Body of pancreas (tissue), 4 donors: ENCODE measurements around the gene FER. TPM values are rescaled to one million over a fixed set of nuclear protein-coding genes. Genes with fewer than 3 reads are reported as not detected.

Source experiments
- ATAC-seq: fragments of 150-250 bp; one replicate; pipeline ENCODE4 v1.9.1; 2016
- DNase-seq, 4 donors: peaks; one replicate each; pipeline ENCODE4 v3.0.0-alpha.2; 2019
- H3K27ac ChIP-seq, 4 donors: fragments of 200-600 bp; sonication (generic); 1 replicate in 3 of 4; 2 replicates in 1 of 4; pipeline versions ENCODE4 v1.5.1 to v1.6.1; 2016 to 2019; ENCODE audit warnings: mild to moderate bottlenecking in 1 of 4, mixed read lengths in 1 of 4, moderate library complexity in 1 of 4
- H3K27me3 ChIP-seq, 2 donors: fragments of 200-600 bp; sonication (generic); one replicate each; pipeline ENCODE4 v1.6.0; 2016; ENCODE audit warnings: mild to moderate bottlenecking in 1 of 2
- H3K36me3 ChIP-seq, 2 donors: fragments of 200-600 bp; sonication (generic); replicated peaks in 1 of 2; 2 replicates each; pipeline ENCODE4 v1.5.1; 2016; ENCODE audit warnings: low read depth in 2 of 2; ENCODE audit not compliant: insufficient read depth in 1 of 2
- H3K4me1 ChIP-seq: fragments of 200-600 bp; sonication (generic); one replicate; pipeline ENCODE4 v1.6.0; 2016
- H3K4me3 ChIP-seq, 2 donors: fragments of 200-600 bp; sonication (generic); 1 replicate in 1 of 2; 2 replicates in 1 of 2; pipeline ENCODE4 v1.5.1; 2016 to 2019
- H3K9me3 ChIP-seq, 3 donors: fragments of 200-600 bp; sonication (generic); 1 replicate in 2 of 3; 2 replicates in 1 of 3; pipeline ENCODE4 v1.5.1; 2016
- CTCF ChIP-seq, 7 experiments: fragments of 450-650 bp in 4 of 7; fragments of 200-600 bp in 3 of 7; sonication (generic) in 3 of 7; IDR thresholded peaks; one replicate each; pipeline ENCODE4 v1.5.1; 2016 to 2019; ENCODE audit warnings: antibody characterized with exemption in 7 of 7
- POLR2A ChIP-seq, 3 donors: fragments of 450-650 bp; IDR thresholded peaks; one replicate each; pipeline ENCODE4 v1.6.1; 2016; ENCODE audit warnings: antibody characterized with exemption in 3 of 3, mild to moderate bottlenecking in 2 of 3
- WGBS, 2 donors: methylation state at CpG; one replicate each; pipeline ENCODE4 v1.1.5; 2017; 5-methylcytosine and 5-hydroxymethylcytosine counted together
- intact Hi-C: fragments of 100-400 bp; cut with DNase I; formaldehyde crosslinking; loops from one replicate; pipeline ENCODE4 v1.15.1; 2023
- total RNA-seq, 2 donors: library from RNA; depleted of rRNA; stranded (reverse); fragments of >200 nt; gene quantifications; one replicate each; pipeline ENCODE4 v1.1.0, GENCODE V29; 2016

The FER gene
- total RNA-seq, 2 donors from 2014 or later = 7.9 to 13.2 TPM

- Histone ChIP-seq H3K9me3 (no peaks in the 10 kb centered on the region), H3K36me3 (no peaks in the 10 kb centered on the region), H3K4me3 (no peak overlapping the region), H3K27ac (no peak overlapping the region), H3K4me1 (no peaks in the 10 kb centered on the region), H3K27me3 (no peaks in the 10 kb centered on the region)
- intact Hi-C loops = no loop called here
- TF ChIP-seq CTCF (IDR thresholded peaks at IDR 0.05) = no peak
- TF ChIP-seq POLR2A (IDR thresholded peaks at IDR 0.05) = no peak
- no peak for DNase-seq
- WGBS, 2 donors = 96 to 97% methylated on average over 2 of the region's 2 CpGs
- no peak for ATAC-seq
Observed at GRCh38 chr5:108950276-108950675, 202.6 kb downstream of the FER start.

- Histone ChIP-seq H3K4me3 (no peak overlapping the region), H3K4me1 (no peaks in the 10 kb centered on the region), H3K9me3 (no peaks in the 10 kb centered on the region), H3K27ac (no peak overlapping the region), H3K36me3 (no peaks in the 10 kb centered on the region), H3K27me3 (no peaks in the 10 kb centered on the region)
- ATAC-seq (no peak), DNase-seq (no peak)
- intact Hi-C loops = no loop called here
- TF ChIP-seq CTCF (IDR thresholded peaks at IDR 0.05) = no peak
- no peak for TF ChIP-seq POLR2A (IDR thresholded peaks at IDR 0.05)
Observed at GRCh38 chr5:108953940-108954339, 206.2 kb downstream of the FER start.

- no peak for TF ChIP-seq POLR2A (IDR thresholded peaks at IDR 0.05)
- TF ChIP-seq CTCF (IDR thresholded peaks at IDR 0.05) = no peak
- Histone ChIP-seq H3K36me3 (no peaks in the 10 kb centered on the region), H3K9me3 (no peaks in the 10 kb centered on the region), H3K27me3 (no peaks in the 10 kb centered on the region), H3K4me1 (no peaks in the 10 kb centered on the region), H3K27ac (no peak overlapping the region), H3K4me3 (no peak overlapping the region)
- intact Hi-C loops = no loop called here
- DNase-seq = no peak
- ATAC-seq = no peak
Observed at GRCh38 chr5:108957333-108957732, 209.6 kb downstream of the FER start.

GRCh38 chr5:108966910-108967309 is 219.2 kb downstream of the FER start:
- no peak overlapping the region for H3K4me3 ChIP-seq
- H3K27me3 ChIP-seq = no peaks in the 10 kb centered on the region
- H3K27ac ChIP-seq = no peak overlapping the region
- intact Hi-C loops = no loop called here
- no peaks in the 10 kb centered on the region for H3K9me3 ChIP-seq
- 80 to 96% methylated on average over 6 of the region's 6 CpGs for WGBS, 2 donors
- H3K4me1 ChIP-seq = no peaks in the 10 kb centered on the region
- ATAC-seq = no peak
- DNase-seq = no peak
- TF ChIP-seq POLR2A (IDR thresholded peaks at IDR 0.05) = no peak
- no peak for TF ChIP-seq CTCF (IDR thresholded peaks at IDR 0.05)
- no peaks in the 10 kb centered on the region for H3K36me3 ChIP-seq

- whole genome bisulfite sequencing, 2 donors = 95 to 100% methylated on average over 1 of the region's 1 CpG
- Histone ChIP-seq H3K4me3 (no peak overlapping the region), H3K9me3 (no peaks in the 10 kb centered on the region), H3K27ac (no peak overlapping the region), H3K4me1 (no peaks in the 10 kb centered on the region), H3K27me3 (no peaks in the 10 kb centered on the region), H3K36me3 (no peaks in the 10 kb centered on the region)
- DNase-seq (no peak), ATAC-seq (no peak)
- intact Hi-C loops = no loop called here
- TF ChIP-seq CTCF (IDR thresholded peaks at IDR 0.05) (no peak), POLR2A (IDR thresholded peaks at IDR 0.05) (no peak)
Observed at GRCh38 chr5:108974594-108974993, 226.9 kb downstream of the FER start.
